HEK293 (cell line): ENCODE data around the gene DYDC1.

Experiments used
- CTCF ChIA-PET: fragments of 350-600 bp; formaldehyde crosslinking; extraction: SDS; loops from one replicate; lab custom pipeline; 2021; ENCODE audit warnings: antibody characterized with exemption; lab: Yijun Ruan, JAX
- POLR2A ChIA-PET: fragments of 300-600 bp; formaldehyde crosslinking; extraction: SDS; loops from one replicate; lab custom pipeline; 2020; ENCODE audit warnings: antibody characterized with exemption, inconsistent platforms; lab: Yijun Ruan, JAX
- H3K27ac ChIP-seq: fragments of 200-500 bp; sonication (Bioruptor generic); 2 replicates; pipeline ENCODE4 v1.5.1; 2014; ENCODE audit warnings: low read depth, low read length, control low read depth, inconsistent platforms; ENCODE audit errors: extremely low read depth
- H3K36me3 ChIP-seq, 2 experiments: fragments of 200-500 bp in 1 of 2; sonication (Bioruptor generic) in 1 of 2; 1 replicate in 1 of 2; 2 replicates in 1 of 2; pipeline ENCODE4 v1.5.1; 2014 to 2017; ENCODE audit warnings: inconsistent platforms in 2 of 2, low read length in 2 of 2; ENCODE audit not compliant: control insufficient read depth in 2 of 2, insufficient read depth in 1 of 2
- H3K4me1 ChIP-seq: fragments of 200-500 bp; sonication (Bioruptor generic); 2 replicates; pipeline ENCODE4 v1.5.1; 2014; ENCODE audit warnings: mild to moderate bottlenecking, low read length, inconsistent platforms; ENCODE audit not compliant: control insufficient read depth, insufficient read depth
- H3K4me3 ChIP-seq: 2 replicates; pipeline ENCODE4 v1.5.1; 2011; ENCODE audit warnings: low read depth, mild to moderate bottlenecking, control low read depth, low read length, moderate library complexity
- H3K9me3 ChIP-seq: fragments of 200-500 bp; sonication (Bioruptor generic); 2 replicates; pipeline ENCODE4 v1.5.1; 2014; ENCODE audit warnings: low read depth, low read length, inconsistent platforms; ENCODE audit not compliant: control insufficient read depth, insufficient read depth
- EGR2 ChIP-seq: fragments of 450-650 bp; formaldehyde crosslinking; IDR thresholded peaks from 2 replicates; pipeline ENCODE4 v1.5.1; 2016; ENCODE audit warnings: low read depth, missing biosample characterization, missing genetic modification characterization
- OSR2 ChIP-seq: fragments of 450-650 bp; formaldehyde crosslinking; IDR thresholded peaks from 2 replicates; pipeline ENCODE4 v1.5.1; 2016; ENCODE audit warnings: missing biosample characterization, missing genetic modification characterization
- RBAK ChIP-seq: fragments of 450-650 bp; formaldehyde crosslinking; IDR thresholded peaks from 2 replicates; pipeline ENCODE4 v1.5.1; 2016; ENCODE audit warnings: missing biosample characterization, missing genetic modification characterization
- REPIN1 ChIP-seq: fragments of 450-650 bp; formaldehyde crosslinking; IDR thresholded peaks from 2 replicates; pipeline ENCODE4 v1.5.1; 2017; ENCODE audit warnings: missing biosample characterization, missing genetic modification characterization, low read depth
- SALL2 ChIP-seq: fragments of 450-650 bp; formaldehyde crosslinking; IDR thresholded peaks from 2 replicates; pipeline ENCODE4 v1.5.0; 2017; ENCODE audit warnings: missing biosample characterization, mild to moderate bottlenecking, missing genetic modification characterization, borderline replicate concordance
- SCRT1 ChIP-seq: fragments of 450-650 bp; formaldehyde crosslinking; IDR thresholded peaks from 2 replicates; pipeline ENCODE4 v1.5.1; 2016; ENCODE audit warnings: missing biosample characterization, missing genetic modification characterization, borderline replicate concordance
- WT1 ChIP-seq: fragments of 450-650 bp; formaldehyde crosslinking; IDR thresholded peaks from 2 replicates; pipeline ENCODE4 v1.5.1; 2016; ENCODE audit warnings: missing biosample characterization, missing genetic modification characterization
- ZBTB1 ChIP-seq: fragments of 450-650 bp; formaldehyde crosslinking; IDR thresholded peaks from 2 replicates; pipeline ENCODE4 v1.5.1; 2016; ENCODE audit warnings: missing biosample characterization, missing genetic modification characterization
- ZFHX2 ChIP-seq: fragments of 450-650 bp; formaldehyde crosslinking; conservative IDR thresholded peaks from 2 replicates; pipeline ENCODE4 v1.5.1; 2016; ENCODE audit warnings: missing biosample characterization, missing genetic modification characterization
- ZFP3 ChIP-seq: fragments of 450-650 bp; formaldehyde crosslinking; IDR thresholded peaks from 2 replicates; pipeline ENCODE4 v1.5.1; 2016; ENCODE audit warnings: low read depth, missing biosample characterization, missing genetic modification characterization
- ZIC2 ChIP-seq: fragments of 450-650 bp; formaldehyde crosslinking; IDR thresholded peaks from 2 replicates; pipeline ENCODE4 v1.5.1; 2016; ENCODE audit warnings: missing biosample characterization, missing genetic modification characterization
- ZNF138 ChIP-seq: fragments of 450-650 bp; formaldehyde crosslinking; IDR thresholded peaks from 2 replicates; pipeline ENCODE4 v1.5.1; 2016; ENCODE audit warnings: missing biosample characterization, missing genetic modification characterization, borderline replicate concordance
- ZNF146 ChIP-seq: fragments of 450-650 bp; formaldehyde crosslinking; IDR thresholded peaks from 2 replicates; pipeline ENCODE4 v1.5.1; 2016; ENCODE audit warnings: missing biosample characterization, missing genetic modification characterization
- ZNF184 ChIP-seq: fragments of 450-650 bp; IDR thresholded peaks from 2 replicates; pipeline ENCODE4 v1.5.1; 2018; ENCODE audit warnings: missing biosample characterization, mild to moderate bottlenecking, missing genetic modification characterization
- ZNF202 ChIP-seq: fragments of 450-650 bp; formaldehyde crosslinking; IDR thresholded peaks from 2 replicates; pipeline ENCODE4 v1.5.1; 2016; ENCODE audit warnings: missing biosample characterization, missing genetic modification characterization, borderline replicate concordance
- ZNF24 ChIP-seq: fragments of 450-650 bp; formaldehyde crosslinking; IDR thresholded peaks from 2 replicates; pipeline ENCODE4 v1.5.1; 2016; ENCODE audit warnings: missing biosample characterization, missing genetic modification characterization
- ZNF366 ChIP-seq: fragments of 450-650 bp; formaldehyde crosslinking; conservative IDR thresholded peaks from 2 replicates; pipeline ENCODE4 v1.5.1; 2016; ENCODE audit warnings: missing biosample characterization, missing genetic modification characterization
- ZNF37A ChIP-seq: fragments of 450-650 bp; IDR thresholded peaks from 2 replicates; pipeline ENCODE4 v1.5.1; 2018; ENCODE audit warnings: missing biosample characterization, missing genetic modification characterization
- ZNF529 ChIP-seq: fragments of 450-650 bp; formaldehyde crosslinking; IDR thresholded peaks from 2 replicates; pipeline ENCODE4 v1.5.1; 2017; ENCODE audit warnings: missing genetic modification characterization, missing biosample characterization; ENCODE audit not compliant: insufficient replicate concordance
- ZNF560 ChIP-seq: fragments of 450-650 bp; formaldehyde crosslinking; IDR thresholded peaks from 2 replicates; pipeline ENCODE4 v1.5.1; 2017; ENCODE audit warnings: missing biosample characterization, missing genetic modification characterization, borderline replicate concordance
- ZNF596 ChIP-seq: fragments of 450-650 bp; IDR thresholded peaks from 2 replicates; pipeline ENCODE4 v1.5.0; 2018; ENCODE audit warnings: missing biosample characterization, mild to moderate bottlenecking, missing genetic modification characterization, moderate library complexity
- ZNF660 ChIP-seq: fragments of 450-650 bp; IDR thresholded peaks from 2 replicates; pipeline ENCODE4 v1.5.1; 2018; ENCODE audit warnings: missing biosample characterization, mild to moderate bottlenecking, missing genetic modification characterization
- ZNF664 ChIP-seq: fragments of 450-650 bp; formaldehyde crosslinking; IDR thresholded peaks from 2 replicates; pipeline ENCODE4 v1.5.1; 2016; ENCODE audit warnings: missing biosample characterization, missing genetic modification characterization
- ZNF747 ChIP-seq: fragments of 450-650 bp; formaldehyde crosslinking; IDR thresholded peaks from 2 replicates; pipeline ENCODE4 v1.5.1; 2016; ENCODE audit warnings: missing biosample characterization, missing genetic modification characterization
- ZNF792 ChIP-seq: fragments of 450-650 bp; formaldehyde crosslinking; IDR thresholded peaks from 2 replicates; pipeline ENCODE4 v1.5.1; 2016; ENCODE audit warnings: missing biosample characterization, missing genetic modification characterization
- ZSCAN23 ChIP-seq: fragments of 450-650 bp; formaldehyde crosslinking; IDR thresholded peaks from 2 replicates; pipeline ENCODE4 v1.5.1; 2016; ENCODE audit warnings: missing biosample characterization, missing genetic modification characterization
- TF ChIP-seq, protein P1 (sequence below): fragments of 450-650 bp; formaldehyde crosslinking; IDR thresholded peaks from 2 replicates; pipeline ENCODE4 v1.5.1; 2016; ENCODE audit warnings: missing biosample characterization, missing genetic modification characterization
- TF ChIP-seq, protein P2 (sequence below): fragments of 450-650 bp; formaldehyde crosslinking; IDR thresholded peaks from 2 replicates; pipeline ENCODE4 v1.5.1; 2016; ENCODE audit warnings: missing biosample characterization, missing genetic modification characterization

Gene DYDC1

DNA sequence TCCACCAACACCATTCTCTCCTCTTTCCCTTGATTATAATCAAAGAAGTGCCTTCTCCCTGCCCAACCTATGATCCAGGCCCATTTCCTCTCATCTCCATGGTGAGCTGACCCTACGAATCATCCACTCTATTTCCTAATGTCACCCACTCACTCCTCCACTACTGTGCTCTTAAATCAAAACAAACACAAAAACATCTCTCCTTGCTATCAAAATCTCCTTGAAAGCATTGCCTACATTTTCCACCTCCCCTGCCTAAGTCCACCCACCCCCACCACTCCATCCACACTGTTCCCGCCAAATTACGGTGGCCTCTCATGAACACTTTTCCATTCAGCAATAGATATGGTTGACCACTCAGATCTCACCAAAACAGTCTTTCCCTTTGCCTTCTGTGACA is 5.3 kb downstream of the DYDC1 start:
- Histone ChIP-seq H3K36me3 (no peaks in the 10 kb centered on the region), H3K27ac (no peak overlapping the region), H3K9me3 (no peaks in the 10 kb centered on the region), H3K4me3 (no peak overlapping the region), H3K4me1 (no peaks in the 10 kb centered on the region)
- POLR2A ChIA-PET, result no interaction called here
- CTCF ChIA-PET, result interaction anchor here (0.6 to 0.9 kb wide), 2 partner anchors 14 to 92 kb away, joined by 3 read pairs; no protein-coding TSS in a partner anchor
- TF ChIP-seq EGR2 (tag by site-specific recombination) (peak; percentile 86), ZFHX2 (tag by site-specific recombination) (peak; percentile 76), ZNF747 (tag by site-specific recombination) (no peak), ZNF529 (tag by site-specific recombination) (no peak)

DNA sequence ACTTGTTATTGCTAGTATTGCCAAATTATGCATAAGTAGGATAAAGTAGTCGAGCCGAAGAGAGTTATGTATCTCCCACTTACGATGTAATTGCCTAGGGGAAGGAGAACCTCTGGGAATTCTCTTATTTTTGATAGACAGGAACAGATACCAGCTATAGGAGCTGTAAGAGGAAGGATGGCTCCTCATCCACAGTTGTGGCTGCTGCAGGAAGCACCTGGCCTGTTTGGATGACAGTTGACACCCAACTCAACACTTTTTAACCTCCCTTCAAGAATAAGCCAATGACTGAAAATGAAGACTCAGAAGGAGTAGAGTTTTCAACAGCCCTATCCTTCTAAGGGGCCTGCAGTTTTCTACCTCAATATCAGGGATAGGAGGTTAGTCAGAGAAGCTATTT is 6.3 kb downstream of the DYDC1 start:
- CTCF ChIA-PET, result interaction anchor here (1.4 kb wide), 1 partner anchor 303 kb away, joined by 5 read pairs; no protein-coding TSS in a partner anchor
- Histone ChIP-seq H3K4me3 (no peak overlapping the region), H3K9me3 (no peaks in the 10 kb centered on the region), H3K4me1 (no peaks in the 10 kb centered on the region), H3K36me3 (no peaks in the 10 kb centered on the region), H3K27ac (no peak overlapping the region)
- no peak for TF ChIP-seq SALL2 (tag by site-specific recombination)
- TF ChIP-seq OSR2 (tag by site-specific recombination), result no peak
- no peak for TF ChIP-seq ZNF560
- TF ChIP-seq ZNF664 (tag by site-specific recombination), result no peak
- TF ChIP-seq WT1, result no peak
- TF ChIP-seq RBAK, result no peak
- TF ChIP-seq ZNF202, result no peak
- TF ChIP-seq ZFP3 (tag by site-specific recombination), result no peak
- TF ChIP-seq ZNF792 (tag by site-specific recombination), result no peak
- no peak for TF ChIP-seq ZNF660 (tag by site-specific recombination)
- TF ChIP-seq, protein P1, sequence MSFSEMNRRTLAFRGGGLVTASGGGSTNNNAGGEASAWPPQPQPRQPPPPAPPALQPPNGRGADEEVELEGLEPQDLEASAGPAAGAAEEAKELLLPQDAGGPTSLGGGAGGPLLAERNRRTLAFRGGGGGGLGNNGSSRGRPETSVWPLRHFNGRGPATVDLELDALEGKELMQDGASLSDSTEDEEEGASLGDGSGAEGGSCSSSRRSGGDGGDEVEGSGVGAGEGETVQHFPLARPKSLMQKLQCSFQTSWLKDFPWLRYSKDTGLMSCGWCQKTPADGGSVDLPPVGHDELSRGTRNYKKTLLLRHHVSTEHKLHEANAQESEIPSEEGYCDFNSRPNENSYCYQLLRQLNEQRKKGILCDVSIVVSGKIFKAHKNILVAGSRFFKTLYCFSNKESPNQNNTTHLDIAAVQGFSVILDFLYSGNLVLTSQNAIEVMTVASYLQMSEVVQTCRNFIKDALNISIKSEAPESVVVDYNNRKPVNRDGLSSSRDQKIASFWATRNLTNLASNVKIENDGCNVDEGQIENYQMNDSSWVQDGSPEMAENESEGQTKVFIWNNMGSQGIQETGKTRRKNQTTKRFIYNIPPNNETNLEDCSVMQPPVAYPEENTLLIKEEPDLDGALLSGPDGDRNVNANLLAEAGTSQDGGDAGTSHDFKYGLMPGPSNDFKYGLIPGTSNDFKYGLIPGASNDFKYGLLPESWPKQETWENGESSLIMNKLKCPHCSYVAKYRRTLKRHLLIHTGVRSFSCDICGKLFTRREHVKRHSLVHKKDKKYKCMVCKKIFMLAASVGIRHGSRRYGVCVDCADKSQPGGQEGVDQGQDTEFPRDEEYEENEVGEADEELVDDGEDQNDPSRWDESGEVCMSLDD (tag by site-specific recombination), result no peak
- no peak for TF ChIP-seq ZIC2 (tag by site-specific recombination)
- no peak for TF ChIP-seq ZNF184 (tag by site-specific recombination)
- no peak for TF ChIP-seq ZNF747 (tag by site-specific recombination)
- POLR2A ChIA-PET, result no interaction called here

DNA sequence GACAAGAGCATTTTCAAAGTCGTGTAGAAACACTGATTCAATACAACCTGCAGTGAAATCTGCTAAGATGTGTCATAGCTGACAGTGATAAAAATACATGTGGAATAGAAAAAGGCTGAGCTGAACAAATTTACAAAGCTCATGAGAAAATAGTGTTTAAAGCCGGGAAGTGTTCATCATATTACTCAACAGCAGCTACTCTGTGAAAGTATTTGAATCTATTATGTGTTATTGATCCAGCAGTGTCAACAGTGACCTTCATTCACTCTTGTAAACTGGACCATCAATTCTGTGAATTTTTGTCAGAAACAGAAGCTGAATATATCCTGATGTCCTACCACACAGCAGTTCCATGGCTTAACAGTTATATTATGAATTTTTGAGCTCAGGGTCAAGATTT is 11.6 kb downstream of the DYDC1 start:
- CTCF ChIA-PET, result interaction anchor here (0.6 kb wide), 2 partner anchors 319 to 340 kb away, joined by 3 to 5 read pairs; no protein-coding TSS in a partner anchor
- POLR2A ChIA-PET, result no interaction called here

More for the DNA sequence above, 11.6 kb downstream of the DYDC1 start:
- TF ChIP-seq, protein P2, sequence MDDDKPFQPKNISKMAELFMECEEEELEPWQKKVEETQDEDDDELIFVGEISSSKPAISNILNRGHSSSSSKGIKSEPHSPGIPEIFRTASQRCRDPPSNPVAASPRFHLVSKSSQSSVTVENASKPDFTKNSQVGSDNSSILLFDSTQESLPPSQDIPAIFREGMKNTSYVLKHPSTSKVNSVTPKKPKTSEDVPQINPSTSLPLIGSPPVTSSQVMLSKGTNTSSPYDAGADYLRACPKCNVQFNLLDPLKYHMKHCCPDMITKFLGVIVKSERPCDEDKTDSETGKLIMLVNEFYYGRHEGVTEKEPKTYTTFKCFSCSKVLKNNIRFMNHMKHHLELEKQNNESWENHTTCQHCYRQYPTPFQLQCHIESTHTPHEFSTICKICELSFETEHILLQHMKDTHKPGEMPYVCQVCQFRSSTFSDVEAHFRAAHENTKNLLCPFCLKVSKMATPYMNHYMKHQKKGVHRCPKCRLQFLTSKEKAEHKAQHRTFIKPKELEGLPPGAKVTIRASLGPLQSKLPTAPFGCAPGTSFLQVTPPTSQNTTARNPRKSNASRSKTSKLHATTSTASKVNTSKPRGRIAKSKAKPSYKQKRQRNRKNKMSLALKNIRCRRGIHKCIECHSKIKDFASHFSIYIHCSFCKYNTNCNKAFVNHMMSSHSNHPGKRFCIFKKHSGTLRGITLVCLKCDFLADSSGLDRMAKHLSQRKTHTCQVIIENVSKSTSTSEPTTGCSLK (tag by site-specific recombination), result no peak
- TF ChIP-seq ZNF366 (tag by site-specific recombination) (no peak), REPIN1 (tag by site-specific recombination) (no peak), ZBTB1 (tag by site-specific recombination) (no peak), ZNF24 (tag by site-specific recombination) (no peak), ZNF138 (no peak), ZNF37A (tag by site-specific recombination) (no peak), SCRT1 (tag by site-specific recombination) (no peak), ZSCAN23 (tag by site-specific recombination) (no peak), ZNF146 (tag by site-specific recombination) (no peak), ZNF596 (no peak)
- H3K4me1 ChIP-seq, result no peaks in the 10 kb centered on the region
- no peak overlapping the region for H3K27ac ChIP-seq
- H3K36me3 ChIP-seq, result no peaks in the 10 kb centered on the region
- H3K9me3 ChIP-seq, result no peaks in the 10 kb centered on the region
- H3K4me3 ChIP-seq, result no peak overlapping the region
